K562 (cell line): ENCODE results near the gene APOB. TPM values are rescaled to one million over a fixed set of nuclear protein-coding genes. Genes with fewer than 3 reads are reported as not detected.

Experiments used
- ATAC-seq: fragments of 200-7000 bp; cut with Tn5 transposase; 3 replicates; pipeline ENCODE4 v1.9.1; 2020; ENCODE audit warnings: moderate library complexity
- BruUV-seq: library from RNA; stranded (reverse); fragments of 400-500 nt; replicated peaks from 2 replicates; lab custom pipeline; 2021; lab: Mats Ljungman, UMichigan
- CTCF ChIA-PET: fragments of 300-600 bp; formaldehyde crosslinking; extraction: SDS; loops from one replicate; lab custom pipeline; 2021; ENCODE audit warnings: low intra/inter-chr PET ratio; lab: Yijun Ruan, JAX
- POLR2A ChIA-PET: fragments of 300-600, 350-650 bp; sonication (Branson Sonifier 250); formaldehyde crosslinking; extraction: SDS; loops from one replicate; lab custom pipeline; 2021; ENCODE audit warnings: antibody characterized with exemption, inconsistent platforms; lab: Yijun Ruan, JAX
- DNase-seq, 4 experiments: peaks; one replicate each; pipeline versions ENCODE4 v3.0.0 to v3.0.0-alpha.2; 2011 to 2018; ENCODE audit warnings: low spot score in 3 of 4, mixed read lengths in 3 of 4; ENCODE audit errors: extremely low read depth in 1 of 4
- FAIRE-seq: peaks from 2 replicates; lab custom pipeline; 2011; peaks lifted over from hg19 to GRCh38; lab: Jason Lieb, UNC
- H2AFZ ChIP-seq: 2 replicates; pipeline ENCODE4 v1.6.0; 2011; ENCODE audit warnings: low read depth, low read length, control low read depth, inconsistent platforms
- H3K27ac ChIP-seq: fragments of 200-600 bp; 3 replicates; pipeline ENCODE4 v1.8.0; 2011; ENCODE audit warnings: low read depth, mild to moderate bottlenecking, control low read depth, inconsistent platforms, low read length, moderate library complexity, mixed read lengths; ENCODE audit errors: extremely low read depth
- H3K27me3 ChIP-seq, 2 experiments: fragments of 300-600 bp in 1 of 2; 2 replicates in 1 of 2; 3 replicates in 1 of 2; pipeline versions ENCODE4 v1.6.0 to v1.8.0; 2011; ENCODE audit warnings: inconsistent platforms in 2 of 2, low read length in 2 of 2, mild to moderate bottlenecking in 1 of 2, mixed read lengths in 1 of 2, moderate library complexity in 1 of 2; ENCODE audit not compliant: control insufficient read depth in 2 of 2, insufficient read depth in 2 of 2
- H3K36me3 ChIP-seq: fragments of 300-600 bp; 3 replicates; pipeline ENCODE4 v1.8.0; 2011; ENCODE audit warnings: mild to moderate bottlenecking, low read length, inconsistent platforms; ENCODE audit not compliant: control insufficient read depth, insufficient read depth
- H3K4me1 ChIP-seq, 2 experiments: fragments of 200-600 bp in 1 of 2; replicated peaks in 1 of 2; 2 replicates in 1 of 2; 3 replicates in 1 of 2; pipeline versions ENCODE4 v1.5.1 to v1.8.0; 2011; ENCODE audit warnings: inconsistent platforms in 2 of 2, low read length in 2 of 2, mild to moderate bottlenecking in 1 of 2, mixed read lengths in 1 of 2, moderate library complexity in 1 of 2; ENCODE audit not compliant: control insufficient read depth in 2 of 2, insufficient read depth in 2 of 2
- H3K4me2 ChIP-seq: 2 replicates; pipeline ENCODE4 v1.6.1; 2011; ENCODE audit warnings: low read length, control low read depth, inconsistent platforms, mixed read lengths; ENCODE audit not compliant: insufficient read depth
- H3K4me3 ChIP-seq: fragments of 200-600 bp; sonication (generic), shearing (Covaris generic); 2 replicates; pipeline ENCODE4 v1.5.1; 2016; ENCODE audit warnings: control low read depth, inconsistent platforms
- H3K79me2 ChIP-seq: fragments of 200-600 bp; 3 replicates; pipeline ENCODE4 v1.8.0; 2011; ENCODE audit warnings: low read length, inconsistent platforms; ENCODE audit not compliant: control insufficient read depth, insufficient read depth
- H3K9ac ChIP-seq, 2 experiments: 2 replicates each; pipeline versions ENCODE4 v1.6.0 to v1.6.1; 2011; ENCODE audit warnings: low read depth in 2 of 2, low read length in 2 of 2, control low read depth in 1 of 2, inconsistent platforms in 1 of 2, mild to moderate bottlenecking in 1 of 2, mixed read lengths in 1 of 2; ENCODE audit not compliant: insufficient read depth in 1 of 2
- H3K9me1 ChIP-seq: one replicate; pipeline ENCODE4 v1.6.0; 2011; ENCODE audit warnings: inconsistent platforms, mild to moderate bottlenecking, low read length, moderate library complexity; ENCODE audit not compliant: control insufficient read depth, insufficient read depth
- H3K9me3 ChIP-seq: replicated peaks from 2 replicates; pipeline ENCODE4 v1.5.1; 2011; ENCODE audit warnings: low read depth, low read length, inconsistent platforms; ENCODE audit not compliant: control insufficient read depth, insufficient read depth
- H4K20me1 ChIP-seq: replicated peaks from 2 replicates; pipeline ENCODE4 v1.6.1; 2011; ENCODE audit warnings: low read length, inconsistent platforms, mixed read lengths; ENCODE audit not compliant: control insufficient read depth, insufficient read depth
- EGR1 ChIP-seq: fragments of 450-650 bp; conservative IDR thresholded peaks from 2 replicates; pipeline ENCODE4 v1.6.1; 2017; ENCODE audit warnings: mild to moderate bottlenecking
- NCOA1 ChIP-seq: fragments of 450-650 bp; IDR thresholded peaks from 2 replicates; pipeline ENCODE4 v1.6.1; 2016; ENCODE audit warnings: low read depth
- PHTF2 ChIP-seq: fragments of 250-450 bp; sonication (Bioruptor Pico); IDR thresholded peaks from 2 replicates; pipeline ENCODE4 v1.5.0; 2021; ENCODE audit warnings: mild to moderate bottlenecking
- SRSF9 ChIP-seq: fragments of 200-400 bp; formaldehyde crosslinking; IDR thresholded peaks from 2 replicates; pipeline ENCODE4 v1.6.1; 2017; ENCODE audit warnings: low read depth, low read length, borderline replicate concordance
- TFE3 ChIP-seq: fragments of 450-650 bp; formaldehyde crosslinking; IDR thresholded peaks from 2 replicates; pipeline ENCODE4 v1.4.0; 2020; ENCODE audit warnings: mild to moderate bottlenecking, mixed read lengths
- YBX1 ChIP-seq: fragments of 450-650 bp; IDR thresholded peaks from 2 replicates; pipeline ENCODE4 v1.7.1; 2016; ENCODE audit warnings: mild to moderate bottlenecking
- WGBS: fragments of 100-300 bp; shearing (Covaris generic); methylation state at CpG from one replicate; pipeline ENCODE4 v1.1.6; 2016; ENCODE audit warnings: low coverage, mixed read lengths; ENCODE audit not compliant: insufficient coverage; ENCODE audit errors: missing lambda C conversion rate; 5-methylcytosine and 5-hydroxymethylcytosine counted together
- in situ Hi-C: fragments of 300-500 bp; cut with MboI; formaldehyde crosslinking; loops from 4 replicates; pipeline ENCODE4 v1.15.0; 2018; ENCODE audit warnings: inconsistent platforms, mixed read lengths
- intact Hi-C: fragments of 100-400 bp; cut with micrococcal nuclease; formaldehyde crosslinking; loops from 2 replicates; pipeline ENCODE4 v1.14.2; 2022
- polyA plus RNA-seq, 8 experiments: library from polyadenylated mRNA; depleted of rRNA in 4 of 8; stranded (reverse) in 5 of 8; unstranded in 3 of 8; fragments of >200 nt; fragmentation: Nextera tagmentation in 2 of 8; fragmentation: Illumina TruSeq in 1 of 8; extraction: Ambion mirVana in 2 of 8; extraction: Trizol in 1 of 8; gene quantifications; 2 replicates each; pipeline versions ENCODE4 v1.2.1 to v1.2.3, GENCODE V29; 2011 to 2014; ENCODE audit warnings: inconsistent platforms in 1 of 8, missing spikeins in 1 of 8
- total RNA-seq, 7 experiments: library from RNA; depleted of rRNA in 6 of 7; stranded (reverse); fragments of >200 nt in 6 of 7; fragmentation: Illumina TruSeq in 2 of 7; extraction: Trizol in 2 of 7; gene quantifications; 2 replicates each; pipeline versions ENCODE4 v1.2.1 to v1.2.3, GENCODE V29; 2011 to 2021; ENCODE audit warnings: low replicate concordance in 1 of 7
- TF ChIP-seq, protein P1 (sequence below): fragments of 450-650 bp; formaldehyde crosslinking; conservative IDR thresholded peaks from 2 replicates; pipeline ENCODE4 v1.4.0; 2022; ENCODE audit warnings: mild to moderate bottlenecking, missing genetic modification characterization

APOB gene
- total and polyA plus RNA-seq, 9 of the 15 experiments (the other 6 are each of a cell fraction or from before 2014, with no cell fraction given) = 0.73 TPM; not detected in 8

DNA sequence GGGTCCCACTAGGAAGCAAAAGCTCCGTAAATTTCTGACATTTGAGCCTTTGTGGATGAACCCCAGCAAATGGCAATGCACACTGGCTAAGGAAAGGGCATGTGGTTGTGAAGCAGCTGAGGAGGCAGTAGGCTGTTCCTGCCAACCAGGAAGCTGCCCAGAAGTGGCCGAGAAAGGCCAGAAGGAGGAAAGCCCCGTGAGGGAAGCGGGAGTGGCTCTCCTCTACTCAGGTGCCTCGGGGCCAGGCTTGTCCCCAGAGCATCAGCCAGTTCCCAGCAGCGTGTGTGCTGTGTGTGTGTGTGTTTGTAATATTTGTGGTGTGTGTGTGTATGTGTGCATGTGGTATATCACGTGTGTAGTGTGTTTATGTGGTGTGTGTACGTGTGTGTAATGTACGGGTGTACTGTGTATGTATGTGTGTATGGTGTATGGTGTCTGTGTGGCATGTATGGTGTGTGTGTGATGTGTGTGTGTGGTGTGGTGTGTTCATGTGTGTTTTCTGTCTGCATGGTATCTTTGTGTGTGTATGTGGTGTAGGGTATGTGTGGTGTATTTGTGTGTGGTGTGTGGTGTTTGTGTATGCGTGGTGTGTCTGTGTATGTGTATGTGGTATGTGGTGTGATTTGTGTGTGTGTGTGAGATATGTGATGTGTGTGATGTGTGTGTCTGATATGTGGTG, 90.6 kb downstream of the APOB start:
- H2AFZ ChIP-seq = no peak overlapping the region
- 0 out of 2 replicates have a peak, but pooled peaks cover 4% of the 10 kb centered on the region for H4K20me1 ChIP-seq
- BruUV-seq = no TSS peak
- TF ChIP-seq YBX1 (no peak), PHTF2 (no peak), EGR1 (no peak), NCOA1 (no peak), SRSF9 (no peak), TFE3 (CRISPR knock-in tag) (no peak)
- TF ChIP-seq, protein P1, sequence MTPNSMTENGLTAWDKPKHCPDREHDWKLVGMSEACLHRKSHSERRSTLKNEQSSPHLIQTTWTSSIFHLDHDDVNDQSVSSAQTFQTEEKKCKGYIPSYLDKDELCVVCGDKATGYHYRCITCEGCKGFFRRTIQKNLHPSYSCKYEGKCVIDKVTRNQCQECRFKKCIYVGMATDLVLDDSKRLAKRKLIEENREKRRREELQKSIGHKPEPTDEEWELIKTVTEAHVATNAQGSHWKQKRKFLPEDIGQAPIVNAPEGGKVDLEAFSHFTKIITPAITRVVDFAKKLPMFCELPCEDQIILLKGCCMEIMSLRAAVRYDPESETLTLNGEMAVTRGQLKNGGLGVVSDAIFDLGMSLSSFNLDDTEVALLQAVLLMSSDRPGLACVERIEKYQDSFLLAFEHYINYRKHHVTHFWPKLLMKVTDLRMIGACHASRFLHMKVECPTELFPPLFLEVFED (CRISPR knock-in tag) = no peak
- no peak overlapping the region for H3K4me2 ChIP-seq
- H3K27ac ChIP-seq = no peak overlapping the region
- H3K4me3 ChIP-seq = no peak overlapping the region
- H3K9me3 ChIP-seq = no peaks in the 10 kb centered on the region
- H3K4me1 ChIP-seq = no peaks in the 10 kb centered on the region
- H3K9me1 ChIP-seq = no peaks in the 10 kb centered on the region
- no peak for ATAC-seq
- peaks cover 3 to 19% of the 10 kb centered on the region in 2 experiments; a peak in 3 of 5 replicates for H3K27me3 ChIP-seq
- ChIA-PET POLR2A (interaction anchor here (0.7 to 0.9 kb wide), 2 partner anchors 9 to 18 kb away, joined by 3 to 4 read pairs; no protein-coding TSS in a partner anchor), CTCF (no interaction called here)
- no peak for DNase-seq
- intact Hi-C loops = no loop called here
- H3K36me3 ChIP-seq = no peaks in the 10 kb centered on the region
- H3K79me2 ChIP-seq = no peaks in the 10 kb centered on the region
- H3K9ac ChIP-seq = no peak overlapping the region
- in situ Hi-C loops = no loop called here
- FAIRE-seq = no peak
- 1% methylated on average over 9 of the region's 10 CpGs for WGBS

Other genes with a start within 250 kb of the APOB start
- 22.3 and 26.5 TPM in 2 replicates for gene LDAH, start 221.0 kb downstream of the APOB start, total RNA-seq (2014; rRNA removed)
- gene LDAH, start 221.0 kb downstream of the APOB start, total RNA-seq (2014; rRNA removed; fragmentation: Illumina TruSeq; extraction: Trizol) = 50.8 and 56.3 TPM in 2 replicates
- gene LDAH, start 221.0 kb downstream of the APOB start, total RNA-seq (2015; rRNA removed; fragmentation: Illumina TruSeq; extraction: Trizol) = 38.7 and 40.0 TPM in 2 replicates
- 38.9 and 41.1 TPM in 2 replicates for gene LDAH, start 221.0 kb downstream of the APOB start, total RNA-seq (2021)
- 45.9 and 60.1 TPM in 2 replicates for gene LDAH, start 221.0 kb downstream of the APOB start, polyA plus RNA-seq (2011; rRNA removed)
- 42.8 and 48.6 TPM in 2 replicates for gene LDAH, start 221.0 kb downstream of the APOB start, polyA plus RNA-seq (2014; fragmentation: Illumina TruSeq; extraction: Trizol)
- gene LDAH, start 221.0 kb downstream of the APOB start, polyA plus RNA-seq (2014; fragmentation: Nextera tagmentation; extraction: Ambion mirVana) = 10 to 100 TPM; 38.4 to 44.7 TPM
- gene LDAH, start 221.0 kb downstream of the APOB start, polyA plus RNA-seq (2014; rRNA removed) = 22.8 and 28.3 TPM in 2 replicates
- gene TDRD15, start 79.9 kb upstream of the APOB start, total RNA-seq (2014; rRNA removed) = 0.04 and 0.09 TPM in 2 replicates
- 0.16 and 0.22 TPM in 2 replicates for gene TDRD15, start 79.9 kb upstream of the APOB start, total RNA-seq (2014; rRNA removed; fragmentation: Illumina TruSeq; extraction: Trizol)
- gene TDRD15, start 79.9 kb upstream of the APOB start, total RNA-seq (2015; rRNA removed; fragmentation: Illumina TruSeq; extraction: Trizol) = 0.18 and 0.19 TPM in 2 replicates
- gene TDRD15, start 79.9 kb upstream of the APOB start, total RNA-seq (2021) = 0.07 and 0.11 TPM in 2 replicates
- 0.01 TPM in 1 of 2 replicates, not detected in the other for gene TDRD15, start 79.9 kb upstream of the APOB start, polyA plus RNA-seq (2011; rRNA removed)
- gene TDRD15, start 79.9 kb upstream of the APOB start, polyA plus RNA-seq (2014; fragmentation: Illumina TruSeq; extraction: Trizol) = 0.06 and 0.10 TPM in 2 replicates
- gene TDRD15, start 79.9 kb upstream of the APOB start, polyA plus RNA-seq (2014; fragmentation: Nextera tagmentation; extraction: Ambion mirVana) = under 1 TPM; 0.01 to 0.04 TPM
- gene TDRD15, start 79.9 kb upstream of the APOB start, polyA plus RNA-seq (2014; rRNA removed) = not detected in 2 replicates